Measurements from ENCODE around the gene GGA1. TPM values are rescaled to one million over a fixed set of nuclear protein-coding genes. Genes with fewer than 3 reads are reported as not detected.

The GGA1 gene
- total and polyA plus RNA-seq, 10 of the 15 experiments (the other 5 are each of a cell fraction or from before 2014, with no cell fraction given) = 1.4 to 79.4 (median 44.4) TPM

DNA sequence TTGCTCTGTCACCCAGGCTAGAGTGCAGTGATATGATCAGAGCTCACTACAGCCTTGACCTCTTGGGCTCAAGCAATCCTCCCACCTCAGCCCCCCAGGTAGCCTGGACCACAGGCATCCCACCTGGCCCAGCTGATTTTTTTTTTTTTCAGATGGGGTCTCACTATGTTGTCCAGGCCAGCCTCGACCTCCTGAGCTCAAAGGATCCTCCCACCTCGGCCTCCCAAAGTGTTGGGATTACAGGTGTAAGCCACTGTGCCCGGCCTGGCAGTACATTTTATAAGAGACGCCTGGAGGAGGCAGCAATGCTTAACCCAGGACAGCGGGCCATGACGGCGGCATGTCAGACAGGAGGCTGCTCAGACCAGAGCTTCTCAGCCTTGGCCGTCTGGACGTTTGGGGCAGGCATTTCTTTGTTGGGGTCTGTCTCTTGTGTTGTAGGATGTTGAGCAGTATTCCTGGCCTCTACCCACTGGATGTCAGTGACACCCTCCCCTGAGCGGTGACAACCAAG lies 33.1 kb upstream of the GGA1 start (continued):
- TF ChIP-seq, protein P1, sequence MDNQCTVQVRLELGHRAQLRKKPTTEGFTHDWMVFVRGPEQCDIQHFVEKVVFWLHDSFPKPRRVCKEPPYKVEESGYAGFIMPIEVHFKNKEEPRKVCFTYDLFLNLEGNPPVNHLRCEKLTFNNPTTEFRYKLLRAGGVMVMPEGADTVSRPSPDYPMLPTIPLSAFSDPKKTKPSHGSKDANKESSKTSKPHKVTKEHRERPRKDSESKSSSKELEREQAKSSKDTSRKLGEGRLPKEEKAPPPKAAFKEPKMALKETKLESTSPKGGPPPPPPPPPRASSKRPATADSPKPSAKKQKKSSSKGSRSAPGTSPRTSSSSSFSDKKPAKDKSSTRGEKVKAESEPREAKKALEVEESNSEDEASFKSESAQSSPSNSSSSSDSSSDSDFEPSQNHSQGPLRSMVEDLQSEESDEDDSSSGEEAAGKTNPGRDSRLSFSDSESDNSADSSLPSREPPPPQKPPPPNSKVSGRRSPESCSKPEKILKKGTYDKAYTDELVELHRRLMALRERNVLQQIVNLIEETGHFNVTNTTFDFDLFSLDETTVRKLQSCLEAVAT (IDR thresholded peaks at IDR 0.05) = no peak
- TF ChIP-seq CBFB (IDR thresholded peaks at IDR 0.05; ENCODE audit: low read depth) = no peak
- TF ChIP-seq, protein P2, sequence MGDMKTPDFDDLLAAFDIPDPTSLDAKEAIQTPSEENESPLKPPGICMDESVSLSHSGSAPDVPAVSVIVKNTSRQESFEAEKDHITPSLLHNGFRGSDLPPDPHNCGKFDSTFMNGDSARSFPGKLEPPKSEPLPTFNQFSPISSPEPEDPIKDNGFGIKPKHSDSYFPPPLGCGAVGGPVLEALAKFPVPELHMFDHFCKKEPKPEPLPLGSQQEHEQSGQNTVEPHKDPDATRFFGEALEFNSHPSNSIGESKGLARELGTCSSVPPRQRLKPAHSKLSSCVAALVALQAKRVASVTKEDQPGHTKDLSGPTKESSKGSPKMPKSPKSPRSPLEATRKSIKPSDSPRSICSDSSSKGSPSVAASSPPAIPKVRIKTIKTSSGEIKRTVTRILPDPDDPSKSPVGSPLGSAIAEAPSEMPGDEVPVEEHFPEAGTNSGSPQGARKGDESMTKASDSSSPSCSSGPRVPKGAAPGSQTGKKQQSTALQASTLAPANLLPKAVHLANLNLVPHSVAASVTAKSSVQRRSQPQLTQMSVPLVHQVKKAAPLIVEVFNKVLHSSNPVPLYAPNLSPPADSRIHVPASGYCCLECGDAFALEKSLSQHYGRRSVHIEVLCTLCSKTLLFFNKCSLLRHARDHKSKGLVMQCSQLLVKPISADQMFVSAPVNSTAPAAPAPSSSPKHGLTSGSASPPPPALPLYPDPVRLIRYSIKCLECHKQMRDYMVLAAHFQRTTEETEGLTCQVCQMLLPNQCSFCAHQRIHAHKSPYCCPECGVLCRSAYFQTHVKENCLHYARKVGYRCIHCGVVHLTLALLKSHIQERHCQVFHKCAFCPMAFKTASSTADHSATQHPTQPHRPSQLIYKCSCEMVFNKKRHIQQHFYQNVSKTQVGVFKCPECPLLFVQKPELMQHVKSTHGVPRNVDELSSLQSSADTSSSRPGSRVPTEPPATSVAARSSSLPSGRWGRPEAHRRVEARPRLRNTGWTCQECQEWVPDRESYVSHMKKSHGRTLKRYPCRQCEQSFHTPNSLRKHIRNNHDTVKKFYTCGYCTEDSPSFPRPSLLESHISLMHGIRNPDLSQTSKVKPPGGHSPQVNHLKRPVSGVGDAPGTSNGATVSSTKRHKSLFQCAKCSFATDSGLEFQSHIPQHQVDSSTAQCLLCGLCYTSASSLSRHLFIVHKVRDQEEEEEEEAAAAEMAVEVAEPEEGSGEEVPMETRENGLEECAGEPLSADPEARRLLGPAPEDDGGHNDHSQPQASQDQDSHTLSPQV (IDR thresholded peaks at IDR 0.05) = no peak
- TF ChIP-seq, protein P3, sequence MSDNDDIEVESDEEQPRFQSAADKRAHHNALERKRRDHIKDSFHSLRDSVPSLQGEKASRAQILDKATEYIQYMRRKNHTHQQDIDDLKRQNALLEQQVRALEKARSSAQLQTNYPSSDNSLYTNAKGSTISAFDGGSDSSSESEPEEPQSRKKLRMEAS (IDR thresholded peaks at IDR 0.05; ENCODE audit: low read depth, low read length) = no peak

DNA sequence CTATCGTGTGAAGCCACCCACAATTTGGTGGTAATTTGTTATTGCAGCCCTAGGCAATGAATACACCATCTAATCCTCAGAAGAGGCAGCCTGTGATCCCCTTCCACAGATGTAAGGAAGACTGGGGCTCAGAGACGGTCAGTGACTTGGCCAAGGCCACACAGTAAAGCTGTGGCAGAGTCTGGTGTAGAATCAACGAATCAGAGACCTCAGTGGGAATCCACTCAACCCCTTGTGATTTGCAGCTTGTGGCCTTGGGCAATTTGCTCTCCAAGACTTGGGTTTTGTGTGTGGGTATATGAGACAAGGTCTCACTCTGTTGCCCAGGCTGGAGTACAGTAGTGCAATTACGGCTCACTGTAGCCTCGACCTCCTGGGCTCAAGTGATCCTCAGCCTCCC lies 30.6 kb upstream of the GGA1 start:
- CTCF ChIA-PET = interaction anchor here (1.2 to 22.0 kb wide), 3 partner anchors 7 to 16 kb away, joined by 3 to 528 read pairs (median 528); partner anchors contain the start of gene LGALS2
- Histone ChIP-seq H3K27me3 (replicated peaks in 1 of 2; ENCODE audit: control insufficient read depth in 2 of 2, insufficient read depth in 2 of 2, low read length in 1 of 2) (no peaks in the 10 kb centered on the region; a peak in 1 of 4 replicates), H3K9ac (ENCODE audit: control insufficient read depth, insufficient read depth, low read length) (no peak overlapping the region), H3K4me2 (ENCODE audit: control insufficient read depth, insufficient read depth) (no peak overlapping the region), H3K27ac (ENCODE audit: control insufficient read depth, insufficient read depth) (no peak overlapping the region), H3K4me1 (ENCODE audit: control insufficient read depth, insufficient read depth, low read length) (peaks cover 14% of the 10 kb centered on the region), H2AFZ (ENCODE audit: control insufficient read depth, low read depth, low read length) (no peak overlapping the region), H3K9me3 (replicated peaks; ENCODE audit: control insufficient read depth, insufficient read depth, low read length) (no peaks in the 10 kb centered on the region), H4K20me1 (ENCODE audit: control insufficient read depth, insufficient read depth) (no peaks in the 10 kb centered on the region), H3K4me3 (no peak overlapping the region), H3K36me3 (ENCODE audit: control insufficient read depth in 2 of 2, insufficient read depth in 2 of 2, low read length in 1 of 2) (no peaks in the 10 kb centered on the region), H3K79me2 (ENCODE audit: control insufficient read depth, insufficient read depth, low read length) (no peaks in the 10 kb centered on the region)
- in situ Hi-C loops (cut with MboI) = no loop called here
- WGBS (ENCODE audit: insufficient coverage, insufficient replicate concordance, low lambda C conversion rate, missing lambda C conversion rate) = 56% methylated on average over 5 of the region's 5 CpGs
- SMC1A ChIA-PET (ENCODE audit: uncharacterized antibody, unreplicated experiment) = interaction anchor here (2.0 kb wide), 1 partner anchor 12 kb away, joined by 5 read pairs; no protein-coding TSS in a partner anchor
- BruUV-seq (replicated peaks) = no TSS peak
- no peak for ATAC-seq
- no peak for FAIRE-seq
- intact Hi-C loops (cut with micrococcal nuclease; ENCODE audit: unreplicated experiment) = no loop called here
- no peak for TF ChIP-seq CHD2 (IDR thresholded peaks at IDR 0.05; ENCODE audit: borderline replicate concordance, low read depth, low read length)
- TF ChIP-seq, protein P4, sequence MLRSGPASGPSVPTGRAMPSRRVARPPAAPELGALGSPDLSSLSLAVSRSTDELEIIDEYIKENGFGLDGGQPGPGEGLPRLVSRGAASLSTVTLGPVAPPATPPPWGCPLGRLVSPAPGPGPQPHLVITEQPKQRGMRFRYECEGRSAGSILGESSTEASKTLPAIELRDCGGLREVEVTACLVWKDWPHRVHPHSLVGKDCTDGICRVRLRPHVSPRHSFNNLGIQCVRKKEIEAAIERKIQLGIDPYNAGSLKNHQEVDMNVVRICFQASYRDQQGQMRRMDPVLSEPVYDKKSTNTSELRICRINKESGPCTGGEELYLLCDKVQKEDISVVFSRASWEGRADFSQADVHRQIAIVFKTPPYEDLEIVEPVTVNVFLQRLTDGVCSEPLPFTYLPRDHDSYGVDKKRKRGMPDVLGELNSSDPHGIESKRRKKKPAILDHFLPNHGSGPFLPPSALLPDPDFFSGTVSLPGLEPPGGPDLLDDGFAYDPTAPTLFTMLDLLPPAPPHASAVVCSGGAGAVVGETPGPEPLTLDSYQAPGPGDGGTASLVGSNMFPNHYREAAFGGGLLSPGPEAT (IDR thresholded peaks at IDR 0.05; ENCODE audit: low read depth) = no peak
- TF ChIP-seq SPI1 (IDR thresholded peaks at IDR 0.05; ENCODE audit: borderline replicate concordance, insufficient read depth, low read depth, low read length) = no peak
- POLR2A ChIA-PET = interaction anchor here (1.4 to 1.5 kb wide), 2 partner anchors 13 to 14 kb away, joined by 3 to 4 read pairs; no protein-coding TSS in a partner anchor
- DNase-seq (ENCODE audit: low read depth, low spot score) = no peak
- RAD21 ChIA-PET (ENCODE audit: unreplicated experiment) = no interaction called here

Data from GM12878 (cell line).